Kidney (tissue), 14 donors: ENCODE data around the gene GABRR3. TPM values are rescaled to one million over a fixed set of nuclear protein-coding genes. Genes with fewer than 3 reads are reported as not detected.

ENCODE experiments used
- DNase-seq, 5 donors: peaks; one replicate each; pipeline ENCODE4 v3.0.0-alpha.2; 2013 to 2020
- FAIRE-seq: peaks from 2 replicates; lab custom pipeline; 2012; peaks lifted over from hg19 to GRCh38; lab: Jason Lieb, UNC
- H3K27ac ChIP-seq, 2 donors: one replicate each; pipeline ENCODE4 v1.7.0; 2013; ENCODE audit warnings: low read depth in 2 of 2, low read length in 2 of 2, inconsistent platforms in 1 of 2
- H3K27me3 ChIP-seq: one replicate; pipeline ENCODE4 v1.7.1; 2013; ENCODE audit warnings: low read length, inconsistent platforms; ENCODE audit not compliant: control insufficient read depth, insufficient read depth
- H3K36me3 ChIP-seq, 3 donors: one replicate each; pipeline versions ENCODE4 v1.7.0 to v1.7.1; 2013; ENCODE audit warnings: low read length in 3 of 3, control low read depth in 1 of 3, inconsistent platforms in 1 of 3; ENCODE audit not compliant: insufficient read depth in 3 of 3, control insufficient read depth in 2 of 3
- H3K4me1 ChIP-seq, 3 donors: one replicate each; pipeline versions ENCODE4 v1.7.0 to v1.7.1; 2013; ENCODE audit warnings: low read length in 3 of 3, inconsistent platforms in 1 of 3, low read depth in 1 of 3; ENCODE audit not compliant: control insufficient read depth in 2 of 3, insufficient read depth in 2 of 3
- H3K4me3 ChIP-seq, 3 donors: one replicate each; pipeline versions ENCODE4 v1.7.0 to v1.8.1; 2013; ENCODE audit warnings: low read length in 3 of 3, control low read depth in 1 of 3, inconsistent platforms in 1 of 3
- H3K9ac ChIP-seq, 3 donors: one replicate each; pipeline versions ENCODE4 v1.7.0 to v1.7.1; 2013; ENCODE audit warnings: low read length in 3 of 3, control low read depth in 1 of 3, inconsistent platforms in 1 of 3
- H3K9me3 ChIP-seq, 3 donors: one replicate each; pipeline versions ENCODE4 v1.7.0 to v1.7.1; 2013; ENCODE audit warnings: low read length in 3 of 3, control low read depth in 1 of 3, inconsistent platforms in 1 of 3; ENCODE audit not compliant: control insufficient read depth in 2 of 3, insufficient read depth in 1 of 3
- CTCF ChIP-seq: IDR thresholded peaks from 3 replicates; pipeline ENCODE4 v1.5.1; 2012; ENCODE audit warnings: mild to moderate bottlenecking, moderate library complexity, borderline replicate concordance; ENCODE audit not compliant: insufficient read depth; ENCODE audit errors: extremely low read depth
- intact Hi-C: fragments of 100-400 bp; cut with DNase I; formaldehyde crosslinking; loops from one replicate; pipeline ENCODE4 v1.11.1; 2022
- polyA plus RNA-seq: library from polyadenylated mRNA; stranded (reverse); fragments of 350-450 nt; fragmentation: Illumina TruSeq; extraction: RNeasy Lipid Tissue Mini Kit (QIAGEN cat#74804); gene quantifications from one replicate; pipeline ENCODE4 v1.2.3, GENCODE V29; 2014; ENCODE audit warnings: low read depth, low replicate concordance; ENCODE audit not compliant: insufficient read depth
- total RNA-seq: library from RNA; stranded (reverse); fragmentation: NEBNext Ultra II Directional; extraction: Animal tissue kit (Norgen Biotek cat#: 25700); gene quantifications from one replicate; pipeline ENCODE4 v1.2.1, GENCODE V29; 2021
- donor health status: control.
- donor health status: control.
- donor health status: control.
- donor health status: control.
- donor health status: control.
- donor health status: DM: yes; HTN: yes; CAD: no.
- donor health status: Normal renal cell carcinoma (clear cell type).

The GABRR3 gene
- total and polyA plus RNA-seq, 2 donors from 2014 or later, result not detected

GRCh38 chr3:98039322-98040024 lies 4.4 kb upstream of the GABRR3 start:
- Histone ChIP-seq H3K9me3 (peaks cover 0 to 5% (median 2%) of the 10 kb centered on the region in 3 donors), H3K4me3 (peak overlapping the region; percentile 52 to 77 (median 76)), H3K4me1 (peaks cover 0 to 2% (median 0%) of the 10 kb centered on the region in 3 donors), H3K36me3 (no peaks in the 10 kb centered on the region), H3K9ac (peak overlapping the region in 2 of 3 donors; percentile 58 to 68), H3K27ac (no peak overlapping the region), H3K27me3 (no peaks in the 10 kb centered on the region)
- DNase-seq, result peak in 4 of 5 donors; percentile 71 to 93 (median 82)
- TF ChIP-seq CTCF, result peak; percentile 89
- intact Hi-C loops, result loop anchor here (10.0 kb wide), 1 partner anchor 285 kb away; no protein-coding TSS in a partner anchor
- FAIRE-seq, result peak; percentile 86

- H3K4me1 ChIP-seq, result peaks cover 0 to 2% (median 0%) of the 10 kb centered on the region in 3 donors
- intact Hi-C loops, result no loop called here
Observed at GRCh38 chr3:98038876-98039275, 3.8 kb upstream of the GABRR3 start.

GRCh38 chr3:98038286-98038685 lies 3.2 kb upstream of the GABRR3 start:
- FAIRE-seq (no peak), DNase-seq (peak in 2 of 5 donors; percentile 10 to 35)
- intact Hi-C loops, result no loop called here
- no peak overlapping the region for H3K4me3 ChIP-seq
- no peak overlapping the region for H3K27ac ChIP-seq
- H3K27me3 ChIP-seq, result no peaks in the 10 kb centered on the region
- H3K9ac ChIP-seq, result no peak overlapping the region
- H3K4me1 ChIP-seq, result peaks cover 0 to 2% (median 0%) of the 10 kb centered on the region in 3 donors
- H3K9me3 ChIP-seq, result peaks cover 0 to 5% (median 2%) of the 10 kb centered on the region in 3 donors
- TF ChIP-seq CTCF, result no peak
- no peaks in the 10 kb centered on the region for H3K36me3 ChIP-seq

More at GRCh38 chr3:98038876-98039275, 3.8 kb upstream of the GABRR3 start:
- Histone ChIP-seq H3K27me3 (no peaks in the 10 kb centered on the region), H3K36me3 (no peaks in the 10 kb centered on the region), H3K27ac (no peak overlapping the region), H3K4me3 (peak overlapping the region in 1 of 3 donors; percentile 76), H3K9me3 (peaks cover 0 to 5% (median 2%) of the 10 kb centered on the region in 3 donors), H3K9ac (no peak overlapping the region)
- DNase-seq, result peak in 1 of 5 donors; percentile 3
- TF ChIP-seq CTCF, result no peak
- FAIRE-seq, result no peak
